GM19351 (cell line): ENCODE results near the gene PLD4.
"Not testable (repeated sequence)": the region's sequence is repeated elsewhere in the genome, so short reads cannot be mapped to it uniquely, and the experiment has no call there.

Source experiments
- ATAC-seq: cut with Tn5 transposase; IDR thresholded peaks from one replicate; pipeline ENCODE4 v1.9.1; 2021; ENCODE audit warnings: mild to moderate bottlenecking, moderate library complexity; ENCODE audit not compliant: unreplicated experiment

Gene PLD4, protein sequence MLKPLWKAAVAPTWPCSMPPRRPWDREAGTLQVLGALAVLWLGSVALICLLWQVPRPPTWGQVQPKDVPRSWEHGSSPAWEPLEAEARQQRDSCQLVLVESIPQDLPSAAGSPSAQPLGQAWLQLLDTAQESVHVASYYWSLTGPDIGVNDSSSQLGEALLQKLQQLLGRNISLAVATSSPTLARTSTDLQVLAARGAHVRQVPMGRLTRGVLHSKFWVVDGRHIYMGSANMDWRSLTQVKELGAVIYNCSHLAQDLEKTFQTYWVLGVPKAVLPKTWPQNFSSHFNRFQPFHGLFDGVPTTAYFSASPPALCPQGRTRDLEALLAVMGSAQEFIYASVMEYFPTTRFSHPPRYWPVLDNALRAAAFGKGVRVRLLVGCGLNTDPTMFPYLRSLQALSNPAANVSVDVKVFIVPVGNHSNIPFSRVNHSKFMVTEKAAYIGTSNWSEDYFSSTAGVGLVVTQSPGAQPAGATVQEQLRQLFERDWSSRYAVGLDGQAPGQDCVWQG

DNA sequence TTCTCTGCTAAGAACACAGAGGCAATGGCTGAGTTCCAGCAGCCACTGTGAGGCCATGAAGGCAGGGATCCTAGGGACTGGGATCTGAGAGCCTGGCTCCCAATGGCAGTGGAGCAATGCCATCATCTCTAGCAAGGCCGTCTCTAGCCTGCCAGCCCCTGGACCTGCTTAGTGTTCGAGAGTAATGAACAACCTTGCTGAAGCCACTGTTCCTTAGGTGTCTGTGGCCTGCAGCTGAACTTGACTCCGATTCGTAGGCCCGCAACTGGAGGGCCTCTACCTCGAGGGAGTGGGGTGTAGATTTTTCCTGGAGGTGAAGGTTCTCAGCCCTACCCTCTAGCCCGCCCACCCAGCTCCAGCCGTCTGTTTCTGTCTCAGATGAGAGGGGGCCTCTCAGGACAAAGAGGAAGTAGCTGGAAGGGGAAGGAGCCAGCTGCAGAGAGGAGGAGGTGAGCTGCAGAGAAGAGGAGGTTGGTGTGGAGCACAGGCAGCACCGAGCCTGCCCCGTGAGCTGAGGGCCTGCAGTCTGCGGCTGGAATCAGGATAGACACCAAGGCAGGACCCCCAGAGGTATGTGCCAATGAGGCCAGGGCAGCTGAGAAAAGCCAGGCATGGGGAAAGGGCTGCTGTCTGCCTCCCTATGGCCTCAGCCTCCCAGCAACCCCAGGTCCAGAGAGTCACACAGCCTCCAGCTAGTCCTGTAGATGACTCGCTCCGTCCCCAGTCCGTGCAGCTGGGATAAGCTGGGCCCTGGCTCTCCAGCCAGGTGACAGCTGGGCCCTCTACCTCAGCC lies at the start of gene PLD4:
Gene PLD4 (plus strand): TSS at position 459 of the 793 bp plus-strand sequence. CDS start 2,262 bp downstream, outside the sequence.
- ATAC-seq, result no peak

DNA sequence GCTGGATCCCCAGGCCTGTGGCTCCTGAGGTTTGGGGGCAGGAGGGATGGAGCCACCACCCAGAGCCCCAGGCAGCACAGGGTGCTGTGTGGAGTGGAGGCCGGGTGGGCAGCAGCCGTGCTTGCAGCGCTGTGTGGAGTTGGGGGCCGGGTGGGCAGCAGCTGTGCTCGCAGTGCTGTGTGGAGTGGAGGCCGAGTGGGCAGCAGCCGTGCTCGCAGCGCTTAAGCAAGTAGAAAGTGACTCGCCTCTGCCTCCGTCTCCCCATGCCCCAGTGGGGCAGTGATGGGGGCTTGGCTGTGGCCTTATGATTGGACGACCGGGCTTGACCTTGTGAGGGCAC lies 49.3 kb upstream of the PLD4 start:
- ATAC-seq, result no peak

GRCh38 chr14:104875811-104876210 lies 48.9 kb upstream of the PLD4 start:
- no peak for ATAC-seq

DNA sequence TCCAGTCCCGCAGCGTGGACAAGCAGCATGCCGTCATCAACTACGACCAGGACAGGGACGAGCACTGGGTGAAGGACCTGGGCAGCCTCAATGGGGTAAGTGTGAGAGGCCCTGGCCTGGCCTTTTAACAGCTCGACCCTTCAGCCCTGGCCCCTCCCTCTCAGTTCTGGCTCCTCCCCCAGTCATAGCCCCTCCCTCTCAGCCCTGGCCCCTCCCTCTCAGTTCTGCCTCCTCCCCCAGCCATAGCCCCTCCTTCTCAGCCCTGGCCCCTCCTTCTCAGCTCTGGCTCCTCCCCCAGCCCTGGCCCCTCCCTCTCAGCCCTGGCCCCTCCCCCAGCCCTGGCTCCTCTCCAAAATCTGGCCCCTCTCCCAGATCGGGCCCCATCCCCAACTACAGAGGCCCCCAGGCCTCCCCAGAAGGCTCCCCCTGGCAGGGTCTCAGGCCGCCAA lies 48.4 kb upstream of the PLD4 start:
- ATAC-seq, result no peak

GRCh38 chr14:104877066-104877805 lies 47.4 kb upstream of the PLD4 start:
- no peak for ATAC-seq

- ATAC-seq, result no peak
Observed at GRCh38 chr14:104877806-104878550, 46.7 kb upstream of the PLD4 start.

- no peak for ATAC-seq
Observed at GRCh38 chr14:104878582-104878981, 46.1 kb upstream of the PLD4 start.

DNA sequence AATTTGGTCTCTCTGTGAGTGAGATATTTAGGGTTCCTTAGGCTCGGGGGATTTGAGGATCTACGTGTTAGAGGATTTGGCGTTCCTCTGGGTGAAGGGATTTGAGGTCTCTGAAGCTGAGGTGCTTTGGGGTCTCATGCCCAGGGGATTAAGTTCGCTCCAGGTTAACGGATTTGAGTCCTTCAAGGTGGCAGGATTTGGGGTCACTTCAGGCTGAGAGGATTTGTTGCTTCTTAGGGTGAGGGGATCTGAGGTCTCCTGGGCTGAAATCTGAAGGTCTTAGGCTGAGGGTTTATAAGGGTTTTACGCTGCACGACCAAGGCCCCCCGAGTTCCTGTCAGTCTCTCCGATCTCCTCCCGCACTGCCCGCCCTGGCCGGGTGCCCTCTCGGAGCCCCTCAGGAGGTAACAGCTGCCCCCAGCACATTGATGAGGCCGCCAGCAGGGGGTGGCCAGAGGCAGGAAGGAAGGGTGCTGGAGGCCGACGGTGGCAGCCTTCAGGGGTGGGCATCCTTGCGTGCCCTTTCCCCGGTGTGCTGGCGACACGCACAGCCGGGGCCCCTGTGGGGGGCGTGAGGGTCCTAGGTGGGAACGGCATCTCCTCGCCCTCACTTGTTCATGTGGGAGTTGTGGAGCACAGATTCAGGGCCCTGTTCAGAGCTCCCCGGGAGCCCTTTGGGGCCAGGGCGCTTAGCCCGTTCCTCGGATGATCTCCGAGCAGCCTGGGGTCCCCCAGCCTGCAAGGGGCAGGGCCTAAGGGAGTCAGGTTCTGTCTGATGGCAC lies 45.3 kb upstream of the PLD4 start:
- ATAC-seq, result no peak

GRCh38 chr14:104879983-104880565 lies 44.6 kb upstream of the PLD4 start:
- no peak for ATAC-seq

DNA sequence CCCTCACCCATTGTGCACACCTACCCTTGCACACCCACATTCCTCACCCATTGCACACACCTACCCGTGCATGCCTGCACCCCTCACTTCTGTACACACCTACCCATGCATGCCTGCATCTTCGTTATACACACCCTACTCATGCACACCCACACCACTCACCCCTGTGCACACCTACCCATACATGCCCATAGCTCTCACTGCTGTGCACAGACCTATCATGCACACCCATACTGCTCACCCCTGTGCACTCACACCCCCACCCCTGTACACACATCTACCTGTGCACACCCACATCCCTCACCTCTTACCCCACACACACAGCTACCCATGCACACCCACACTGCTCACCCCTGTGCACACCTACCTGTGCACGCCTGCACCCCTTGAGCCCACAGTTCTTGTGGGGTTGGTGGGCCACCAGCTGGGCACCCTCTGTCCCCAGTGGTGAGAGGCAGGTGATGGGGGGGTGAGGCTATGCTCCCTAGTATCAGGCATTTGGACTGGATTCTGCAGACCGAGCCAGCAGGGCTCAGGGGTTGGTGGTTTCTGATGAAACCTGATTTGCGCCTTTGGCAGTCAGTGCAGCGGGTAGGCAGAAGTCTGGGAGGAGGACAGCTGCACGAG lies 44.0 kb upstream of the PLD4 start:
- no peak for ATAC-seq

GRCh38 chr14:104881369-104881979 lies 43.2 kb upstream of the PLD4 start:
- no peak for ATAC-seq

- ATAC-seq, result no peak
Observed at GRCh38 chr14:104882325-104882973, 42.2 kb upstream of the PLD4 start.

DNA sequence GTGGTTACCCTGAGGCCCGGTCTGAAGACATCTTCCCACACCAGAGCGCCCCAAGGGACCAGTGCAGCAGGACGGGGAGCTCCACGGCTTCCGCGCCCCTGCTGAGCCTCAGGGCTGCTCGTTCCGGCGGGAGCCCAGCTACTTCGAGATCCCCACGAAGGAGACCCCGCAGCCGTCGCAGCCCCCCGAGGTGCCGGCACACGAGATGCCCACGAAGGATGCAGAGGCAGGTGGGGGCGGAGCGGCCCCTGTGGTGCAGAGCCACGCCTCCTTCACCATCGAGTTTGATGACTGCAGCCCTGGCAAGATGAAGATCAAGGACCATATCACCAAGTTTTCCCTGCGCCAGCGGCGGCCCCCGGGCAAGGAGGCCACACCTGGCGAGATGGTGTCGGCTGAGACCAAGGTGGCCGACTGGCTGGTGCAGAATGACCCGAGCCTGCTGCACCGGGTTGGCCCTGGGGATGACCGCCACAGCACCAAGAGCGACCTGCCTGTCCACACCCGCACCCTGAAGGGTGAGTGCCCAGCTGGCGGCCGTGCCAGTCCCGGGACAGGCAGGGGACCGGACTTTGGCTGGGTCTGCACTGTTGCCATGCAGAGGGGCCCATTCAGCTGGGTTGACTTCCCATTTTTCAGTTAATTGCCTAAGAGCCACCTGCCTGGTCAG lies 41.6 kb upstream of the PLD4 start:
- no peak for ATAC-seq

DNA sequence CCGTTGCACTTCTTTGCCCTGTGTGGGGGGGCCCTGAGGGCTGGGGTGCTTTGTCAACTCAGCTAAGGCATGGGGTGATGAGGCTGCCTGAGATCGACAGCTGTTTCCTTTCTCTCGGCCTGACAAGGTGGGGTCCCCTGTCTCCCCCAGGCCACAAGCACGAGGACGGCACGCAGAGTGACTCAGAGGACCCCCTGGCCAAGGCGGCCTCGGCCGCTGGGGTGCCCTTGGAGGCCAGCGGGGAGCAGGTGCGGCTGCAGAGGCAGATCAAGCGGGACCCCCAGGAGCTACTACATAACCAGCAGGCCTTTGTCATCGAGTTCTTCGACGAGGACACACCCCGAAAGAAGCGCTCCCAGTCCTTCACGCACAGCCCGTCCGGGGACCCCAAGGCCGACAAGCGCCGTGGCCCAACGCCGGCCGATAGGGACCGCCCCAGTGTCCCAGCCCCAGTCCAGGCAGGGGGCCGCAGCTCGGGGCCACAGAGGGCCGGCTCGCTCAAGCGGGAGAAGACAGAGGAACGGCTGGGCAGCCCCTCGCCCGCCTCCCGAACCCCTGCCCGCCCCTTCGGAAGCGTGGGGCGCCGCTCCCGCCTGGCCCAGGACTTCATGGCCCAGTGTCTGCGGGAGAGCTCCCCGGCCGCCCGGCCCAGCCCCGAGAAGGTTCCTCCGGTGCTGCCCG lies 40.9 kb upstream of the PLD4 start:
- no peak for ATAC-seq

GRCh38 chr14:104884381-104884780 lies 40.3 kb upstream of the PLD4 start:
- not testable (repeated sequence) for ATAC-seq

- ATAC-seq, result no peak
Observed at GRCh38 chr14:104885031-104885972, 39.4 kb upstream of the PLD4 start.
